HG03521 (cell line): Measurements from ENCODE around the gene APPL2.

Experiments used
- ATAC-seq: cut with Tn5 transposase; IDR thresholded peaks from one replicate; pipeline ENCODE4 v1.9.1; 2021; ENCODE audit warnings: mild to moderate bottlenecking, moderate library complexity; ENCODE audit not compliant: unreplicated experiment

The APPL2 gene, protein sequence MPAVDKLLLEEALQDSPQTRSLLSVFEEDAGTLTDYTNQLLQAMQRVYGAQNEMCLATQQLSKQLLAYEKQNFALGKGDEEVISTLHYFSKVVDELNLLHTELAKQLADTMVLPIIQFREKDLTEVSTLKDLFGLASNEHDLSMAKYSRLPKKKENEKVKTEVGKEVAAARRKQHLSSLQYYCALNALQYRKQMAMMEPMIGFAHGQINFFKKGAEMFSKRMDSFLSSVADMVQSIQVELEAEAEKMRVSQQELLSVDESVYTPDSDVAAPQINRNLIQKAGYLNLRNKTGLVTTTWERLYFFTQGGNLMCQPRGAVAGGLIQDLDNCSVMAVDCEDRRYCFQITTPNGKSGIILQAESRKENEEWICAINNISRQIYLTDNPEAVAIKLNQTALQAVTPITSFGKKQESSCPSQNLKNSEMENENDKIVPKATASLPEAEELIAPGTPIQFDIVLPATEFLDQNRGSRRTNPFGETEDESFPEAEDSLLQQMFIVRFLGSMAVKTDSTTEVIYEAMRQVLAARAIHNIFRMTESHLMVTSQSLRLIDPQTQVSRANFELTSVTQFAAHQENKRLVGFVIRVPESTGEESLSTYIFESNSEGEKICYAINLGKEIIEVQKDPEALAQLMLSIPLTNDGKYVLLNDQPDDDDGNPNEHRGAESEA

GRCh38 chr12:105235732-105236476, at the start of gene APPL2:
APPL2 (minus strand) TSS chr12:105236174; CDS start chr12:105236012, 162 bp downstream.
- ATAC-seq: peak; percentile 87

DNA sequence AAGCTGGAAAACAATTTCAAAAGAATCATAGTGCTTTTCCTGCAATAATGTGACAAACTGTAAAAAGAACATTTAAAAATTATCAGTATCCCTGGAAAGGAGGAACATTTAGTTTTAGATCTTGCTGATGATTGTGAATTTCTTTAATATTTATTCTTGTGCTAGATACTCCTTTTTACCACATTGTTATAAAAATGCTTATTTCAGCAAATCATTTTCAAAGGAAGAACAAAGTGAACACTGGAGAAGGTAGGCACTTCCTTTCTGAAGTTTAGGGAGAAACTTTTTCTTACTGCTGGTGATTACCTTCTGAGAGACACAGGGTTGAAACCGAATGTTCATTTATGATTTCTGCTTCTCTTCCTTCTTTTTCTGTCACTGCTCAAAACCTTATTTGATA, 49.4 kb upstream of the APPL2 start:
- ATAC-seq: no peak

GRCh38 chr12:105281694-105282049, 45.7 kb upstream of the APPL2 start:
- ATAC-seq: no peak

GRCh38 chr12:105280966-105281693, 45.2 kb upstream of the APPL2 start:
- ATAC-seq: no peak

GRCh38 chr12:105279460-105280056, 43.6 kb upstream of the APPL2 start:
- no peak for ATAC-seq

GRCh38 chr12:105278043-105278697, 42.2 kb upstream of the APPL2 start:
- no peak for ATAC-seq

DNA sequence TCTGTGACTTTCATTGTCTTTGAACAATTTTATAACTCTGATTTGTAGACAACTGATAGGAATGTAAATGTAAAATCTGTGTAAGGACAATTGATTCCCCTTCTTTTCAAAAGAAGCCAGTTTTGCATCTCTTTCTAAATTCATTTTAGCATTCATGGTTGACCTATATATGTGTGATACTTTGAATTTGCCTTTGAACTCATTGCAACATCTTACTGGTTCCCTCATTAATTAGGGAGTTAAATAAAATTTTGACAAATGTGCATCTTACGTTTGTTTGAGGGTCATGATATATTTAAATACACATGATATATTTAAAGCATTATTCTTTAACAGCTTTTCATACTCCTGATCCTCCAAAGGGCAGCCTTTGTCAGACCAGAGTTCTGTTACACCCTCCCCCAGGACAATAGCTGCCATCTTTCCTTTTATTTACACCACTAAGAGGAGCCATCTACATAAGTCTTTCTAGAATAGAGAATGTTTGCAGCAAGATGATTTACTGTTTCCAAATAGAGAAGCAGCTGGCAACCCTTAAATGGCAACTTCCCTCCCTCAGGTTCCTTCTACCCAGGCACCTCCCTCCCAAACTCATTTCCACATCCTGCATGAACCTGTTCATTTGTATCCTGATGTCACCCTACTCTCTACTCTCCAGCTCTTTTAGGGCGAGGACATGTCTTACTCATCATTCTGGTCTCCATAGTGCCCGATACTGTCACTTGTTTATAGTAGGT, 40.2 kb upstream of the APPL2 start:
- ATAC-seq: no peak

GRCh38 chr12:105274571-105274970, 38.6 kb upstream of the APPL2 start:
- ATAC-seq: no peak

DNA sequence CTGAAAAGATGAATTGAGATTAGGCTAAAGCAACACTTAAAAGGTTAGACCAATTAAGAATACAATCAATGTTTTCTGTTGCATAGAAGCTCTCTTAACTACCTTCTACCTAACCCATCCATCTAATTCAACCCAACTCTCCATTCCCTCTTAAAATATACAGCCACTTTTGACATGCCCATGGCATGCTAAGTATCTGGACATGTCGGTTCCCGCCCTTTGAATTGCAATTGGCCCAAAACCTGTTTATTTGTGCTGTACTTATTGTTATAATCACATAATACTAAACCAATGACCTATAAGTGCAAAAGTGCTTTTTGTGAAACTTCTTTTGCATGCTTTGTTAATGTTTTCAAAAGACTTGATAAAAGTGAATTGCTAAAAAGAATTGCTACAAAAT, 37.6 kb upstream of the APPL2 start:
- no peak for ATAC-seq

GRCh38 chr12:105272814-105273416, 36.9 kb upstream of the APPL2 start:
- ATAC-seq: no peak

DNA sequence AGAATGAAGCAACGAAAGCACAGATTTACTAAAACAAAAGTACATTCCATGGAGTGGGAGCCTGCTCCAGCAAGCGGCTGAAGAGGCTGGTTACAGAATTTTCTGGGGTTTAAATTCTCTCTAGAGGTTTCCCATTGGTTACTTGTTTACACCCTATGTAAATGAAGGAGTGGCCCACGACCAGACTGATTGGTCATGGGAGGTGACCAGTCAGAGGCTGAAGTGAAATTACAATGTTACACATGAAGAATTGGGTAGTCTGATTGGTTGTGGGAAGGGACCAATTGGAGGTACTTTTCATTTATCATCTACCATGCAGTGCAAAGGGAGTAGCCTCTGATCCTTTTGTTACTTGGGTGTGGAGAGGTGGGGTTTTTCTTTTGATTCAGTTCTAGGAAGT, 36.2 kb upstream of the APPL2 start:
- no peak for ATAC-seq

- ATAC-seq: no peak
These were observed 35.4 kb upstream of the APPL2 start for GRCh38 chr12:105271364-105271763.

GRCh38 chr12:105270671-105271255, 34.8 kb upstream of the APPL2 start:
- no peak for ATAC-seq

DNA sequence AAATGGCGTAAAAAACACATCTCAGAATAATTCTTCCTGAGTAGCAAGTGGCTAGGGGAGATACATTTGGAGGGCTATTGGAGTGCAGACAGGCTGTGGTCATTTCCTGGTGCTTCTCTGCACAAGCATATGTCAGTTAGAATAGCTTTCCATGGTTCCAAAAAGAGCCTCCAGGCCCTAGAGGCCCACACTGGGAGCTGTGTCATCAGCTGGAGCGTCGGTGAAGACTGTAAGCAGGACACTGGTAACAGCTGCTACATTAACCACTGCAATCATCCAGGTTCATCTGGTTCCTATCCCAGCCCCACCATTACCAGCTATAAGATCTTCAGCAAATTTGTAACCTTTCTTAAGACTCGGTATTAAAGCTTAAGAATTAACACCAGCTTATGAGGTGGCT, 31.7 kb upstream of the APPL2 start:
- ATAC-seq: no peak

DNA sequence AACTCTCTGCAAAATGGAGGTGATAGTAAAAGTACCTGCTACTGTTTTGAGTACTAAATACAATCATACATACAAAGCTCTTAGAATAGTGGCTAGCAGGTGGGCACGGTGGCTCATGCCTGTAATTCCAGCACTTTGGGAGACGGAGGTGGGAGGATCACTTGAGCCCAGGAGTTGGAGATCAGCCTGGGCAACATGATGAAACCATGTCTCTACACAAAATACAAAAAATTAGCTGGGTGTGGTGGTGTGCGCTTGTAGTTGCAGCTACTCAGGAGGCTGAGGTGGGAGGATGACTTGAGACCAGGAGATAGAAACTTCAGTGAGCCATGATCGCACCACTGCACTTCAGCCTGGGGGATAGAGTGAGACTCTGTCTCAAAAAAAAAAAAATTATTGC, 28.8 kb upstream of the APPL2 start:
- ATAC-seq: no peak

DNA sequence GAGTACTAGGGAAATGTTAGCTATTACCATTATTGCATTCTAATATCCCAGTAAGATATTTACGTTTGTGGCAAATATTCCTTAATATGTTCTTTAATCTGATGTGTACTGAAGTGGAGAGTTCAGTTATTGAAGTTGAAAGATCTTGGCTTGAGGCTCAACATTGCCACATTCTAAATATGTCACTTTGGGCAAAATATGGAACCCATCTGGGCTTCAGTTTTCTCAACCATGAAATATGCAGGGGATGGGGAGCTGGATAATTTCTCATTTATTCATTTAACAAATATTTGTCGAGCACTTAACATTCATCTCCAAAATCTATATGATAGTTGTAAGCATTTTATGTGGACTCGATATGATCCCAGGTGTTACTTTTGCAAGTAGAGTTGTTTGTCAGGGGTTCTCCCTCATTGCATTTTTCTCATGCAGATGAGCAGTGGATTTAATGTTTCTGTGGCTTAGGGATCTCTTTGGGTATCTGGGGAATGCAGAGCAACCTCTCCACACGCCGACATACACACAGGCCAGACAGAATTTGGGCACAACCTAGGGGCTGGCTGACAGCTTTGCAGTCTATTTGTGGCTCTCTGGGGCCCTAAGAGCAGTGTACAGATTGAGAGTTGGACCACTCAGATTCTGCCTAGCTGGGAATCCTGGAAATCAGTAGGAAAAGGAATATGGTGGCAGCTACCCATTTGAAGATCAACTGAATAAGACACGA, 26.6 kb upstream of the APPL2 start:
- no peak for ATAC-seq

GRCh38 chr12:105261010-105261409, 25.0 kb upstream of the APPL2 start:
- ATAC-seq: no peak

GRCh38 chr12:105259226-105259625, 23.3 kb upstream of the APPL2 start:
- ATAC-seq: no peak
